HG03342 (cell line): ENCODE measurements around the gene TLR10.
"Not testable (repeated sequence)": the region's sequence is repeated elsewhere in the genome, so short reads cannot be mapped to it uniquely, and the experiment has no call there.

Experiments used
- ATAC-seq: cut with Tn5 transposase; IDR thresholded peaks from one replicate; pipeline ENCODE4 v1.9.1; 2021; ENCODE audit warnings: mild to moderate bottlenecking, moderate library complexity; ENCODE audit not compliant: unreplicated experiment

The TLR10 gene, protein sequence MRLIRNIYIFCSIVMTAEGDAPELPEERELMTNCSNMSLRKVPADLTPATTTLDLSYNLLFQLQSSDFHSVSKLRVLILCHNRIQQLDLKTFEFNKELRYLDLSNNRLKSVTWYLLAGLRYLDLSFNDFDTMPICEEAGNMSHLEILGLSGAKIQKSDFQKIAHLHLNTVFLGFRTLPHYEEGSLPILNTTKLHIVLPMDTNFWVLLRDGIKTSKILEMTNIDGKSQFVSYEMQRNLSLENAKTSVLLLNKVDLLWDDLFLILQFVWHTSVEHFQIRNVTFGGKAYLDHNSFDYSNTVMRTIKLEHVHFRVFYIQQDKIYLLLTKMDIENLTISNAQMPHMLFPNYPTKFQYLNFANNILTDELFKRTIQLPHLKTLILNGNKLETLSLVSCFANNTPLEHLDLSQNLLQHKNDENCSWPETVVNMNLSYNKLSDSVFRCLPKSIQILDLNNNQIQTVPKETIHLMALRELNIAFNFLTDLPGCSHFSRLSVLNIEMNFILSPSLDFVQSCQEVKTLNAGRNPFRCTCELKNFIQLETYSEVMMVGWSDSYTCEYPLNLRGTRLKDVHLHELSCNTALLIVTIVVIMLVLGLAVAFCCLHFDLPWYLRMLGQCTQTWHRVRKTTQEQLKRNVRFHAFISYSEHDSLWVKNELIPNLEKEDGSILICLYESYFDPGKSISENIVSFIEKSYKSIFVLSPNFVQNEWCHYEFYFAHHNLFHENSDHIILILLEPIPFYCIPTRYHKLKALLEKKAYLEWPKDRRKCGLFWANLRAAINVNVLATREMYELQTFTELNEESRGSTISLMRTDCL

GRCh38 chr4:38782452-38783108 lies at the start of gene TLR10:
TSS of gene TLR10 (minus strand) at chr4:38782990. CDS start at chr4:38775590, 7,400 bp downstream.
- peak; percentile 59 for ATAC-seq

DNA sequence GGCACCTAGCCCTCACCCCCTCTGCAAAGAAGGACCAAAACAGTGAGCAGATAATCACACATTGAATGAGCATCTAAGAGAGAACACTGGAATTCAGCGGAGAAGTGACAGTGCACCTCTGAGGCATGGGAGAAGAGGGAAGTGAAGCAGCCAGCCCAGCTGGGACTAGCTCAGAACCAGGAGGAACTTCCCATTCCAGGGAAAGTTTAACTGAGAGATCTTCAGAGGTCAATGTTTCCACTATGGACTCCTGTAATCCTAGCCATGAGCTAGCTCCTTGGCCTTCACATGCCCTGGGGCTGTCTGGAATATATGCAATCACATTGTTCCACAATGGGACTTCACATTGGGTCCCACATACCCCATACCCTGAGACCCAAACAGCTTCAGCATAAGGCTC lies 49.4 kb upstream of the TLR10 start:
- ATAC-seq: no peak

GRCh38 chr4:38831653-38832052 lies 48.9 kb upstream of the TLR10 start:
- ATAC-seq: no peak

DNA sequence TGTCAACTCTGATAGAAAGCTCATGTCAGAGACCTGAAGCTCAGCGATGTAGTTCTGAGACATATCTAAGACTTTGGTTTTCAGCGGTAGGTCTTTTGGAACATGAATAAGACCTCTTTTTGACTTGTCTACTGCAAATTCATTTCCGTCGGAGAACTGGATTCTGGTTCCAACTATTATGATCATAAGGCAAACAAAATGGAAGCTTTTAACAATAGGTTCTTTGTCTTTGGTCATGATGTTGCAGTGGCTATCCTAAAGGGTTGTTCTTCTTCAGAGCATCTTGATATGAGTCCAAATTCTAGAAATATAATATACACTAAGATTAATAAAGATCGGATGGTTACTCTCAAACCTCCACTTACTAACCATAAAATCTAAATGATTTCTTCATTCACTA lies 46.4 kb upstream of the TLR10 start:
- ATAC-seq: no peak

- no peak for ATAC-seq
Observed at GRCh38 chr4:38823766-38824165, 41.0 kb upstream of the TLR10 start.

DNA sequence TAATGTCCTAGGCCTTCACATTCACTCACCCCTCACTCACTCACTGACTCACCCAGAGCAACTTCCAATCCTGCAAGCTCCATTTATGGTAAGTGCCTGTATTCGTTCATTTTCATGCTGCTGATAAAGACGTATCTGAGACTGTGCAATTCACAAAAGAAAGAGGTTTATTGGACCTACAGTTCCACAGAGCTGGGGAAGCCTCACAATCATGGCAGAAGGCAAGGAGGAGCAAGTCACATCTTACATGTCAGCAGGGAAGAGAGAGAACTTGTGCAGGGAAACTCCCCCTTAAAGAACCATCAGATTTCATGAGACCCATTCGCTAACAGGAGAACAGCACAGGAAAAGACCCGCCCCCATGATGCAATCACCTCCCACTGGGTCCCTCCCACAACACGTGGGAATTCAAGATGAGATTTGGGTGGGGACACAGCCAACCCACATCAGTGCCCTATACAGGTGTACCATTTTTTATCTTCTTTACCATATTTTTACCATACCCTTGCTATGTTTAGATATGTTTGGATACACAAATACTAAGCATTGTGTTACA lies 40.0 kb upstream of the TLR10 start:
- ATAC-seq: no peak

GRCh38 chr4:38821739-38822138 lies 38.9 kb upstream of the TLR10 start:
- no peak for ATAC-seq

DNA sequence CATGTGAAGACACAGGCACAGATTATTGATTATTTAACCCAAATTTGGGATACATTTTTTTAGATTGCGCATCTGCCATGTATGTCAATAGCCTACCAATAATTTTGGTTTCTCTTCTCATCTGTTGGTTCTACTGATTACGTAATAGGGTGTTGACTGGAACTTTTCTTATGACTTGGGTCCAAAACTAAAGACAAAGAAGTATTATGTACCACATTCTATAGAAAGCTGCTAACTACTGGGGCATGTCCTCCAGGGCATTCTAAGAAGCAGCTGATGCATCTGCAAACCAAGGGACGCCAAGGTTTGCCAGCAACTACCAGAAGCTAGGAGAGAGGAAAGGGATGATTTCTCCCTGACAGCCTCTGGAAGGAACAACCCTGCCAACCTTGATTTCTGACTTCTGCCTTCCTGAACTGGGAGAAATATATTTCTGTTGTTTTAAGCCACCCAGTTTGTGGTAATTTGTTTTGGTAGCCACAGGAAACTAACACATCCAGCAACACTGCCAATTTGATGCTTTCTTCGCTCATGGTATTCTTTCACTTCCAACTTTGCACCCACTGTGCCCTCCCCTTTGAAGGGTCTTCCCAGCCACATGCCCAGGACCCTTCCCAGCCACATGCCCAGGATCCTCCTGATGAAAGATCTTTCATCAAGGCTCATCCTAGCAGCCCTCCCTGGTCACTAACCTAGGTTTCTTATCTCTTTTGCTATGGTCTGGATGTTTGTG lies 37.7 kb upstream of the TLR10 start:
- peak; percentile 41 for ATAC-seq

DNA sequence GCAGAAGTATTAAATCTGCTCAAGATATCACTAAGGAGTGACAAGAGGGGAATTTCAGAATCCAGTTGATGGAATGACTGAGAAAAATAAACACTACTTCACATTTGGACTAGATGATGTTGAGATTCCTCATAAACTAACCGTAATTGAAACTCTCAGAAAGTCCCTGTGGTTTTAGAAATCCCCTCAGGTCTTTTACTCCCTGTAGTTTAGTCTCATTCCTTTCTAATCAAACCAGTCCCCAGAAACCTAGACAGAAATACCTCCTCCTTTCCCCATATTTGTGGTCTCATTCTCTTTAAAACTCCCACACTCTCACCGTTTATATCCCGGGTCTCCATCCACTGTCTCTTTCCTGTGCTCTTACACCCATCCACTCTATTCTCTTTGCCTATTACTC lies 36.8 kb upstream of the TLR10 start:
- ATAC-seq: no peak

DNA sequence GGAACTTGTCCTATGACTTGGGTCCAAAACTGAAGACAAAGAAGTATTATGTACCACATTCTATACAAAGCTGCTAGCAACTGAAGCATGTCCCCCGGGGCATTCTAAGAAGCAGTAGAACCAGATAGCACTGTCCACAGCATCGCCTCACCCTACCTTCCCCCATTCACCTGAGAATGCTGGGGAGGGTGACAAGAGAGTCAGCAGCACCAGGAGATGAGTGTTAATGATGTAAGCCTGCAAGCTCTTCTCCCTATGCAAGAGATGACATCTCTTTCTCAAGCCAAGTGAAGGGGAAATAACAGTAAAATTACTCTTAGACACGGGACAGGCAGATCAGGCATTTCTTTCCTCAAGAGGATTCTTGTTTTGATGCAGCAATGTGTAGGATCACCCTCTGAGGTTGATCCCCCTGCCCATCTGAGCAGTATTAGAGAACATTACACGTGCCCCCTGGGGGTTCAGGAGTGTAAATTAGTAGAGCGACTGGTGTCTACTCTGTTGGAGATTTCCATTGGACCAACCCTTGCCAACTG lies 35.7 kb upstream of the TLR10 start:
- peak; percentile 55 for ATAC-seq

DNA sequence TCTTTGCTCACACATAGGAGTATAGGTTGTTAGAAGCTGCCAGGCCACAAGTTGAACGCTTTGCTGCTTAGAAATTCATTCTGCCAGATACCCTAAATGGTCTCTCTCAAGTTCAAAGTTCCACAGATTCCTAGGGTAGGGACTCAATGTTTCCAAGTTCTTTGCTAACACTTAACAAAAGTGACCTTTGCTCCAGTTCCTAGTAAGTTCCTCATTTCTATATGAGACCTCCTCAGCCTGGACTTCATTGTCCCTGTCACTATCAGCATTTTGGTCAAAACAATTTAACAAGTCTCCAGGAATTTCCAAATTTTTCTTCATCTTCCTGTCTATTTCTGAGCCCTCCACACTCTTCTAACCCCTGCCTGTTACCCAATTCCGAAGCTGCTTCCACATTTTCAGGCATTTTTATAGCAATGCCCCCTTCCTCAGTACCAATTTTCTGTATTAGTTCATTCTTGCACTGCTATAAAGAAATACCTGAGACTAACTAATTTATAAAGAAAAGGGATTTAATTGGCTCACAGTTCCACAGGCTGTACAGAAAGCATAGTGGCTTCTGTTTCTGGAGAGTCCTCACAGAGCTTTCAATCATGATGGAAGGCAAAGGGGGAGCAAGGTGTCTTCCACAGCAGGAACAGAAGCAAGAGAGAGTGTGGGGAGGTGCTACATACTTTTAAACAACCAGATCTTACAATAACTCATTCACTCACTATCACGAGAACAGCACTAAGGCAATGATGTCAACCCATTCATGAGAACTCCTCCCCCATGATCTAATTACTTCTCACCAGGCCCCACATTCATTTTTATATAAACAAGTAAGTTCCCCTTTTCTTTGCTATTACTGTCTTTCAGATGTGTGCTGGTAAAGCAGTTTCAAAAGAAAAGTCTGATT lies 33.3 kb upstream of the TLR10 start:
- no peak for ATAC-seq

DNA sequence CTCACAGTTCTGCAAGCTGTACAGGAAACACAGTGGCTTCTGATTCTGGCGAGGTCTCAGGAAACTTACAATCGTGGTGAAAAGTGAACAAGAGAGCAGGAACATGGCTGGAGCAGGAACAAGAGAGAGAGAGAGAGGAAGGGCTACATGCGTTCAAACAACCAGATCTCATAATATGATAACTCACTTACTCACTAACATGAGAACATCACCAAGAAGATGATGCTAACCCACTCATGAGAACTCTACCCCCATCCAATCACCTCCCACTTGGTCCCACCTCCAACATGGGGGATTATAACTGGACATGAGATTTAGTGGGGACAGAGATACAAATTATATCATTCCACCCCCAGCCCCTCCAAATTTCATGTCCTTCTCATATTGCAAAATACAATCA lies 31.6 kb upstream of the TLR10 start:
- no peak for ATAC-seq

GRCh38 chr4:38811297-38811696 lies 28.5 kb upstream of the TLR10 start:
- ATAC-seq: no peak

GRCh38 chr4:38807462-38807861 lies 24.7 kb upstream of the TLR10 start:
- not testable (repeated sequence) for ATAC-seq

DNA sequence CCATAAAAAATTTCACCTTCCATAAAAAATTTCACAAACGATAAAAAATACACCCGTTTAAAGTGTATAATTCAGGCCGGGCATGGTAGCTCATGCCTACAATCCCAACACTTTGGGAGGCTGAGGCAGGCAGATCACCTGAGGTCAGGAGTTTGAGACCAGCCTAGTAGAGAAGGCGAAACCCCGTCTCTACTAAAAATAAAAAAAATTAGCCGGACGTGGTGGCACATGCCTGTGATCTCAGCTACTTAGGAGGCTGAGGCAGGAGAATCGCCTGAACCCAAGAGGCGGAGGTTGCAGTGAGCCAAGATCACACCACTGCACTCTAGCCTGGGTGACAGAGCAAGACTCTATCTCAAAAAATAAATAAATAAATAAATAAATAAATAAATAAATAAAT lies 23.5 kb upstream of the TLR10 start:
- not testable (repeated sequence) for ATAC-seq

- ATAC-seq: peak; percentile 77
Observed at GRCh38 chr4:38805530-38806145, 22.8 kb upstream of the TLR10 start.

- ATAC-seq: peak; percentile 35
Observed at GRCh38 chr4:38804654-38805295, 22.0 kb upstream of the TLR10 start, which contains the start of gene TLR1. TSS of gene TLR1 (minus strand) at chr4:38804791. CDS start at chr4:38798831, 5,960 bp downstream.
